NK-92 treated with Interleukin-12 subunit alpha and Interleukin-12 subunit beta, amount 100 ng/mL, for 24 hours (cell line): Measurements from ENCODE around the gene KCNE4.
"Not testable (repeated sequence)": the region's sequence is repeated elsewhere in the genome, so short reads cannot be mapped to it uniquely, and the experiment has no call there.

Experiments
- DNase-seq: peaks from one replicate; lab custom pipeline; 2025; lab: John Stamatoyannopoulos, UW

Gene KCNE4

DNA sequence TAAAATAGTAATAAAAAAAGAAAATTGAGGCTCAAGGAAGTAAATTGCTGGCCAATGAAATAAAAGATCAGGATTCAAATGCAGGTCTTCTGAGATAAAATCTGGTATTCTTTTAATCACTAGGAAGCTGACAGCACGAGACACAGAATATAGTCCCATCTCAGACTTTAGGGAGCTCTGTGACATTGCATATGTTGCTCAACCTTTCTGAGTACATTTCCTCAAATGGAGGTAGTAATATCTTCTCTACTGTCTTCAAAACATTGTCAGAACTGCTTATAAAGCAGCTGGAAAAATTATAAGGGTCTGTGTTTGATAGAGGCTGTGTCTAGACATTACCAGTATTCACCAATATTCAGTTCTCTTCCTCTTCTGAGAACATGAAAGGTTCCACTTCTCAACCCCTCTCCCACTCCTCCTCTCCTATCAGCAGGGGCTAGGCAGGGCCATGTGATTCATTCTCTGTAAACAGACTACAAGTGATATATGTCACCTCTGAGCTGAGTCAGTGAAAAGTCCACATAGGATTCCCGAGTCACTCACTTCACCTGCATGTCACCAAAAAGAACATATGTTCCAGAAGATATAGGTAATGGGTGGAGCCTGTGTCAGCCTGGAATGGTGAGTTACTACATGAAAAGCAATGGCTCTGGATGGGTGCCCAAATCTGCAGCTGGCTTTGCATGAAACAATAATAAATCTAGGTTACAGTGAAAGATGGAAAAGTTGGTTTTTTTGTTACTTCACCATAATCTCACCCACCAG is 7.1 kb downstream of the KCNE4 start:
- DNase-seq = no peak

DNA sequence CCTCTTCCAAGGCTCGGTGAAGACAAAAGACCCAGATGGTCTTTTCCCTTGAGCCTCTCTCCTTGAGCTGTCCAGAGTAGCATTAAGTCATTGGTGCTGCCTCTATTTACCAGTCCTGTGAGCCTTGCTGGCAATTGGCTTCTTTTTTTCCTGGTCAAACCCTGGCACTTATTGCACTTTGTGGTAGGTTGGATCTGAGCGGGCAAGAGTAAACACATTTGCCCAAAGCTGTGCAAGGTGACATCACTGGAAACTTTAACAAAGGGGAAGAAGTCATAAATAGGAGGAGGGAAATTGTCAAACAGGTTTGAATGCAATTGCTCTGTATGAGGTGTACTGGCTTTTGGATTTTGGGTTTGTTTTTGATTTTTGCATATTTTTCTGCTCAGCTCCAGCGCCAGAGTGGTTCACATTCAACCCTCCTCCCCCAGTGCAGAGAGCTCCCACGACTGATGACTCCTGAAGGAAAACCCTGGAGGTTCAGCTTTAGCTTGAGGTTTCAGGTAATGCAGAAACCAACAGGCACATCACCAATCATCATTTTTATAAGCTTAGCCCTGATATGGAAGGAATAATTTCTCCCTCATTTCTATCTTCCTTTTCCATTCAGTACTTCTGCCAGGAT is 8.3 kb downstream of the KCNE4 start:
- no peak for DNase-seq

DNA sequence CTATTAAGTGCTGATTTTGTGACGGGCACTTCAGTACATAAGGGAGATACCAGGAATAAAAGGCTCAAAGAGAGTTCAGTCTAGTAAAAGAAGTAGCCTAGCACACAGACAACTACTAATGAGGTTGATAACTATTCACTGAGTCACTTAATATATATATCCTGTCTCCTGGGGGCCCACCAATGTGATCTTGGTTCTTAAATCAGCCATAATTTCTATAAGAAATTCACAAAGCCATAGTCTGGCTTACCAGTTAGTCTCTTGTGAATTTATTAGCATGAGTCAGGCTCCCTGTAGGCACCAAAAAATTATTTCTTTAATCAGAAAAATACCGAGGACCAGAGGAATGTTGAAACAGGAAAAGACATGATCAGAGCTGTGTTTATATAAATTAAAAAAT is 10.4 kb downstream of the KCNE4 start:
- DNase-seq = no peak

DNA sequence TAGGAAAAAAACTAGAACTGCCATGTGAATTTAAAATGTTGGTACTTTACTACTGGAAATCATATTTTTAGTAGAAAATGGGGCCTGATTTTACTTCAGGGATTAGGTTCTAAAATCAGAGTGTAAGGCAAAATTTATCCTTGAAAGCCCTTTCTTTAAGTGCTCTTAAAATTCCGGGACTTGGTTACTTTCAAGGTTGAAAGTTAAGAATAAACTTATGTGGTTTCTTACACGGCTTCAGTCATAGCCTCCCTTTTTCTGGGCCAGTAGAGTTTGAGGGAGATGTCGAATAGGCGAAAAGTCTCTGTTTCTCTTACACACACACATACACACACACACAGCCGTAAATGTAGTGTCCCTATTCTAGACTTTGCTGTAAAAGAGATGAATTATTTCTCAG is 13.1 kb downstream of the KCNE4 start:
- DNase-seq = no peak

DNA sequence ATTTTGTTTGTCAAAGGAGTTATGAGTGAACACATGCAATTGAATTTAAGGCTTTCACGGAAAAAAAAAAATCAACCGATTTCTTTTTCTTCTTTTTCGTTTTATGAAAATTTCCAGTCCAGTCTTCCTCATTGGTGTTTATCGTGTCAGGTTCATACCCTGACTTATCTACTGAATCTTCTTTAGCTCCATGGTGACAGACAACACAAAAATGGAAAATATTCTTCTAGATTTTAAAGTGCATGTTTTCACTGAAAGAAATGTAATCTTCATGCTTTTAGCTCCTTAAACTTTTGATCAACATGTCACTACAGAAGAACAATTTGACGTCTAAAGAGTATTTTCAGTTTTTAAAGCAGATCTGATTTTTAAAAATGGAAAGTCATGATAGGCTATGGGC is 14.7 kb downstream of the KCNE4 start:
- DNase-seq = no peak

DNA sequence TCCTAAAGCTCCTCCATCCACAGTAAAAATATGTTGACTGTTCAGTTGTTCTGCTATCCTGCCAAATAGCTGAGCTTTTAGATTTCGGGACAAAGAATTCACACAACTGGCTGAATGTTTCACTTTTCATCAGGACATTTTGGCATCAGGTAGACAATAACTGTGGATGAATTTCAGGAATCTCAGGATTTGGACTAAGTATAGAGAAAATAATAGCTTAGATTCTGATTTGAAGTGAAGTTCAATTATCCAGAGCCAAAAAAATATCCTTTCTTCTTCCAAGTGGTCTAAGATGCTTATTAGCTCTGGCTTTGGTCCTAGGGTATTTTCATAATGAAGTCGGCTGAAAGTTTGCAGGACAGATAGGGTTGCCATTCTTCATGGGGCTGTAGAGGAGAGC is 16.1 kb downstream of the KCNE4 start:
- DNase-seq = no peak

DNA sequence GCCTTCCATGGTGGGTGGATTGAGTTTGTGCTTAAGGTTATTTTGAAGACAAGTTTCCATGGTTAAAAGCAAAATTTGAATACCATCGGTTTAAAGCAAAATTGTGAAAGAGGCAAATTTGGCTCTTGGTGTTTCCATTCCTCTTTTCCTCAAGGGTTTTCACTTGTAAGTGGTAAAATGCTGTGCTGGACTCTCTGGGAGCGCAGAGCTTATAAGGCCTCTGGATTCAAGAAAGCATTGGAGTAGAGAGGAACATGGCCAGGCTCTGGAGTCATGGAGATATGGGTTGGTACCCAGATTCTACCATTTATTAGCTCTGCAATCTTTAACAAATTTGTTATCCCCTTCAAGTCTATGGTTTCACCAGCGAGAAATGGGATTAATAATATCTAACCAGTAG is 17.5 kb downstream of the KCNE4 start:
- DNase-seq = no peak

DNA sequence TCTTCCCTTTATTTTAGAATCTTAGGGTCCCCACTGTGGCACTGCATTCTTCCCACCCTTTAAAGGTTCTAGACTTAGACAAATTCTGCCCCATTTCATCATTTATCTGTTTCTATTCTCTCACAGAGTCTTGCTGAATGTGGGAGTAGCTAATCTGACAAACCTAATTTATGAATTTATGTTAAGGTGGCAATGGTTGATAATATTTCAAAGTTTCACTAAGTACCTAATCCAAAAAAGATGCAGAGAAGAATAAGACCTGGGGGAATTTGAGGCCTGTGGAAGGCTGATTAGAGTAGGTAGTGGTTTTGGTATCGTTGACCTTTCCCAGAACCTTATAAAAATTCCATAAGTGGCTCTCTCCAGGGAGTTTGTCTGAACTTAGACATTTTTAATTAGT is 18.0 kb downstream of the KCNE4 start:
- no peak for DNase-seq

DNA sequence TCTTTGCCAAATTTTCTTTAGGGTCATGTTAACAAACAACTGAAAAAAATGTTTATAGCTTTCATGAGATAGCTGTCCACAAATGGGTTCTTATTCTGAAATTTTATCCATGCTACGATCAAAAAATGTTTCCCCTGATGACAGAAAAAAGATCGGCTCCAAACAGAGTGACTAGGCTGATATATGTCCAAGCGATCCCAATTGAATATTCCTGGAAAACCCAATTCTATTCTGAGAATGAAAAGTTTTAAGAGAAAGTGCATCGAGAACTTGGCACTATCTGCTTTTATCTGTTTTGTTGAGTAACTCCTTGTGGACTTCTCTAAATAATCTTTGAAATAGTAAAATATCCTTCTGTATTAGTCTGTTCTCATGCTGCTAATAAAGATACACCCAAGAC is 19.1 kb downstream of the KCNE4 start:
- DNase-seq = no peak

DNA sequence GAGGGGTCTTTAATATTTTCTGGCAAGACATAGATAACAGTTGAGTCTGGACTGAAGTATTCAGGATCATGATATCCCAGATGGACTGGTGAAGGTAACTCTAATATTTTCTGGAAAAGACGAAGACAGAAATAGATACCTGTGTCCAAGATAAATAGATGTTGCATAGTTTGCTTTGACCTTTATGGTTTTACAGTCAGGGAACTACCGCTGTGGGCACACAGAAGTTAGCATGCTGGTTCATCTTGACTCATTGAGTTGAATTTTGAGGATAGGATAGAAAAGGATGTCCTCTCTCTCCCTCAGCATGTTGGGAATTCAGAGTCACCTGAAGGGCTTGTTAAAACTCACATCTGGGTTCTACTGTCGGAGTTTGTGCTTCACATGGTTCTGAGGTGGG is 20.8 kb downstream of the KCNE4 start:
- no peak for DNase-seq

DNA sequence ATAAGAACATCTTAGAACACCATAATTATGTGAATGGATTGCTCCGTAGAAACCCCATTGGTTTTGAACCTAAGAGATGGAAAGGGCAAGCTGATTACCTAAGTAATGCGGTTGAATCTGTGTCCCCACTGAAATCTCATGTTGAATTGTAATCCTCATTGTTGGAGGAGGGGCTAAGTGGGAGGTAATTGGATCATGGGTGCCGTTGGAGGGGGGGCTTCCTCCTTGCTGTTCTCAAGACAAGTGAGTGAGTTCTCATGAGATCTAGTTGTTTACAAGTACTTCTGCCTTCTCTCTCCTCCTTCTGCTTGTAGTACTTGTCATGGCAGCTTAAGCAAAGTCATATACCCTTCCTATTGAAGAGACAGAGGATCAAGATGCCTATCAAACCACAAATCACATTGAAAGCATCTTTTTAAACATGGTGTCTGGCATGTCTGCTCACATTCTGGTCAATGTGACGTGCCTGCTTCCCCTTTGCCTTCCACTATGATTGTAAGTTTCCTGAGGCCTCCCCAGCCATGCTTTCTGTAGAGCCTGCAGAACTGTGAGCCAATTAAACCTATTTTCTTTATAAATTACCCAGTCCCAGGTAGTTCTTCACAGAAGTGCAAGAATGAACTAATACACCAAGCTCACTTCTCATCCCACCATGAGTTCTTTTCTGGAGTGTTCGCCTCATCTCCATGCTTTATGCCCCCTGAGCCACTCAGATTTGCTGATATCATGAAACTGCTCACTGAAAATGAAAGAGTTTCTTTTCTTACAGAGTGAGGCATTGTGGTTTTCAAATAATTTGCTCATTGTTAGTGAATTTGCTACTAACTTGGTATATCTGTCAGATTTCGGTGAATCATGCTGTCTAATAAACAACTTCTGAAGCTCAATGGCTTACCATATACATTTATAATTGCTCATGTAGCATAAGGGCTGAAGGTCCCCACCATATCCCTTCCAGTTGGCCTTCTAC is 23.6 kb downstream of the KCNE4 start:
- DNase-seq = no peak

DNA sequence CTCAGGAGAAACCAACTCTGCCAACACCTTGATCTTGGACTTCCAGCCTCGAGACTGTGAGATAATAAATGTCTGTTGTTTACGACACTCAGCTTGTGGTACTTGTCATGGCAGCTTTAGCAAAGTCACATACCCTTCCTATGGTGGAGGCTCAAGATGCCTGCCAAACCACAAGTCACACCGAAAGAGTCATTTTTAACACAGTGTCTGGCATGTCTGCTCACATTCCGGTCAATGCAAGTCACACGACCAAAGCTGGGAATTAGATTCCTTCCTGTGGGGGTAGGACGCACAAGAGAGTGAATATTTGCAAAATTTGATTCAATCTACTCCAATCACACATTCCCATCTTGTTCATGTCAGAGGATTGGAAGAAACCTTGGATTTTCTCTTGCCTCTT is 24.6 kb downstream of the KCNE4 start:
- DNase-seq = no peak

DNA sequence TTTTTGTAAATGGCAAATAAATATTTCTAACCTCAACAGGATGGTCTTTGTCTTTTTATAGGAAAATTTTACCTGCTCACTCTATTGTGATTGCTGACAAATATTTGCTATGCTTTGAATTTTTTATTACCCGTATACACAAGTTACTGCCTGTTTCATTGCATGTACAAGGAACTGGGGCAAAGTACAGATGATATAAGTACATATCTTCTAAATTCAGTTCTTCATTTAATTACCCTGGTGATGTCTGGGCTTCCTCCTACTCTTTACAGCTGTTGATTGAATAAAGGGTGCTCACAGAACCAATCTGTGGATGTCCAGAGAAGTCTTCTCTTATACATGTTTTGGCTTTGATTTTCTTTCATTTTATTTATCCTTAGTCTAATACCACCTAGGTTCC is 26.5 kb downstream of the KCNE4 start:
- no peak for DNase-seq

DNA sequence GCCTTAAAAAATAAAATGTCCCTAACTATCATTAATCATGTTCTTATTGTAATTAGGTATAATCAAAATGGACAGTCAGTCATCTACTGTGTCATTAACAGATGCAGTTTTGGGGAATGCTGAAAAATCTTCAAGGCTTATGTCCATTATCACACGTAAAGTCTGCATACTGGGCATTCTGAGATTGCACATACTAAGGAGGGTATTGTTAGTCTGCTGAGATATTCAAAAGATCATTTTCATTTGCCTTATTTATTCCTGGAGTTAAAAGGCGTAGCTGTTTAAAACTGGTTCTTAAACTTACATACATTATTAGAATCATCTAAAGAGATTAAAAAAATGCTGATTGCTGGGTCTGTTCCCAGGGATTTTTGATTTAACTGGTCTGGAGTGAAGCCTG is 27.4 kb downstream of the KCNE4 start:
- DNase-seq = no peak

DNA sequence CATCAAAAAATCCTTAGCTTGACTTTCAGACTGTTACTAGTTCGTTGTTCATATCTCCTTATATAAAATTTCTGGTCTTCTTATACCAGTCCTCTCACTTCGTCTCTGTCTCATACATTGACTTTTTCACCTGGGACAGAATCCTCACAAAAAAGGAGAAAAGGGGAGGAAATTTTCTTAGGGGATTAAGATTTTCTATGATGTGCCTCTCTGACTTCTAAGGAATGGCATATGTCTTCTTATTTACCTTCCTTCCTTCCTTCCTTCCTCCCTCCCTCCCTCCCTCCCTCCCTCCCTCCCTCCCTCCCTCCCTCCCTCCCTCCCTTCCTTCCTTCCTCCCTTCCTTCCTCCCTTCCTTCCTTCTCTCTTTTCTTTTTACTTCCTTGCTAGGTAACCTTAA is 27.9 kb downstream of the KCNE4 start:
- DNase-seq = no peak

DNA sequence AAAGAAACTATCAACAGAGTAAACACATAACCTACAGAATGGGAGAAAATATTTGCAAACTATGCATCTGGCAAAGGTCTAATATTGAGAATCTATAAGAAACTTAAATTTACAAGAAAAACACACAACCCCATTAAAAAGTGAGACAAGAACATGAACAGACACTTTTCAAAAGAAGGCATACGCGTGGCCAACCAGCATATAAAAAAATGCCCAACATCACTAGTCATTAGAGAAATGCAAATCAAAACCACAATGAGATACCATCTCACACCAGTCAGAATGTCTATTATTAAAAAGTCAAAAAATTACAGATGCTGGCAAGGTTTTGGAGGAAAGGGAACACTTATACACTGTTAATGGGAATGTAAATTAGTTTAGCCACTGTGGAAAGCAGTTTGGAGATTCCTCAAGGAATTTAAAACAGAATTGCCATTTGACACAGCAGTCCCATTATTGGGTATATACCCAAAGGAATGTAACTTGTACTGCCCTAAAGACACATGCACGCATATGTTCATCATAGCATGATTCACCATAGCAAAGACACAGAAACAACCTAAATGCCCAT is 28.9 kb downstream of the KCNE4 start:
- not testable (repeated sequence) for DNase-seq

DNA sequence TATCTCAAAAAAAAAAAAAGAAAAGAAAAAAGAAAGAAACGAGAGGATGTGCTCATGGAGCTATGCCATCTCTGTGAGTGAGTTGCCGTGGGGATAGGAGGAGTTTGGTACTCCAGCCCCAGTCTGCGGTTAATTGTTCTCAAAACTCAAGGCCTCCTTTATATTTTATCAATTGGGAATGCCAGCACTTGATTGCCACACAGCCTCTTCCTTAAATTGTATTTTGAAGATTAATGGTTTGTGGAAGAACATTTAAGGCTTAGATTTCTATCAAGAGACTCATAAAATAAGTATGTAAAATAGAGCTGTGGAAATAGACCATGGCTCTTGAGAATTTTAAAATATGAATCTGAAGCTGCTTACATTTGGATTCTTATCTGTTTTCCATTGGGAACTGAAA is 29.8 kb downstream of the KCNE4 start:
- DNase-seq = no peak

DNA sequence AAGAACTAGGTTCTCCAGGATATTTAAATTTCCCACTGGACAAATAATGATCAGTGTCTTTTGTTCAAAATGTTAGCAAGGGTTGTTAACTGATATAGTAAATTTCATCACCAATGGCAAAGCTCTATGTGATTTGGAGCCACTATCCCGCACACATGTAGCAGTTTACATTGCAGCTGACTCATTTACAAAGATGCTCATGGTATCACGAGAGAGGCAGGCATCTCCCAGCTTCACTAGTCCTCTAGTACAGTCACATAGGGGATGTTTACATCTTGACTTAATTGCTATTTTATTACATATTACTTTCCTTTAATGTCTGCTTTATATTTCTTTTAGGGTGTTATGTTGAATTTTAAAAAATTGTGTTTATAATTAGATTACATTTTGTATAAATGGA is 30.7 kb downstream of the KCNE4 start:
- DNase-seq = no peak

DNA sequence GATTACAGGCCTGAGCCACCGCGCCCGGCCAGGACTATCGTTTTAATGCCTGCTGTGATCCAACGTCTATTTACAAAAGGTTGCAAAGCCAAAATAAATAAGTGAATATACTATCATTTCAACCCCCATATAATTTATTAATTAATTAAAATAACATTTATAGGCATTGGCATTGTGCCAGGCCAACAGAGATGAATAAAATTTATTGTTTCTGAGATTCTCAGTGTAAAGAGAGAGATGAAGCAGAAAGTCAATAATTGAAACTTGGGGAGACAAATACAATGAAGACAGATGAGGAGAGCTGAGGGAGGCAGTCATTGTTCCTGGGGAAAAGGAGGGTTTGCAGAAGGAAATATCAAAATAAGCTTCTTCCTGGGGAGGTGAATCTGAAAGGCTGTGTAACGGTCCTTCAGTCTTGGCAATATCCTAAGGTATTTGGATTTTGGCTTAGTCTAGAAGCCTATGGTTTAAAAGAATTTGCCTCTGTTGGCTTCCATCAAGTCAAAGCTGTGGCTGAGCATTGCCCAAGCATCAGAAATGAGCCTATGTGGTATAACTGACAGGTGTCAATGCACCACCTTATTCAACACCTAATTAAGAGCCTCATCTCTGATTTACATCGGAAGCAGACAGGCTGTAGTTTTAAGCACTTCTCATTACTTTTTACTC is 31.5 kb downstream of the KCNE4 start:
- no peak for DNase-seq

DNA sequence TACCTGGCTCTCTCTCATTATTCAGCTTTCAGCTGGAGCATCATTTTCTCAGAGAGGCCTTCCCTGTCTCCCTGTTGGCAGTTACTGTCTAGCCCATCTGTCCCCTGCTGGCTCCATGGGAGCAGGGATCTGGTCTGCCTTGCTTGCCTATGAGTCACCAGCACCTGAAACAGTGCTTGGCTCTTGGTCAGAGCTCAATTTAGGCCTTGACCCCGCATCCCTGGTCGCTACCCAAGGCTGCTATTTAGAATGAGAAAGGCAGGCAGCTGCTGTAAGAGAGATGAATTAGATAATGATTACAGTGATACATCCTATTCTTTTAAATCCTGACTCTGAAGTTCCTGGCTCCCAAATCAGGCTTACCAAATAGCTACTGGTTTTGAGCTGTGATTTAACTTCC is 32.9 kb downstream of the KCNE4 start:
- DNase-seq = no peak

DNA sequence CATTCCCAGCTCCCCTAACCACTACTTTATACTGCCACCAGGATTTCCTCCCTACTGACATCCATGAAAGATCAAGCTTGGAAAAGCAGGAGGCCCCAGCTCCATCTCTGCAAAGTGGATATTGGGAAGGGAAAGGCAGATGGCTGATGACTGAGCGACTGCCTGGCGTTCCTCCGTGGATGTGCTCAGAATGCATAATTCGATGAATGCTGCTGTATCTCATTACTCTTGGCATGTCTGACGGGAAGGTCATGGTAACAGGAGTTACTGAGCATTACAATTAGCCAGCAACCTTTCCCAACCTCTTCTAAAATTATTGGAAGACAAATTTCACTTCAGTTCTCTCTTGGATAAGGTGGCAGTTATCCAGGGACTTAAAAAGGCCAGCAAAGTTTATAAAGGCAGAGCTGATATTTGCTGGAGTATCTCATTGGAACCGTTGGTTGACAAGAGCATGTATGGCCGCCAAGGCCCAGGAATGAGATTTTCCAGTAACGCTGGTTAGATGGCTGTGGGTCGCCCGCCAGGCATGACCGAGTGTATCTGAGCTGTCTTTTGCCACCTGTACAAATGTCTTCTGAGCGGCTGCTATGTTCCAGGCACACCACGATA is 34.5 kb downstream of the KCNE4 start:
- no peak for DNase-seq

DNA sequence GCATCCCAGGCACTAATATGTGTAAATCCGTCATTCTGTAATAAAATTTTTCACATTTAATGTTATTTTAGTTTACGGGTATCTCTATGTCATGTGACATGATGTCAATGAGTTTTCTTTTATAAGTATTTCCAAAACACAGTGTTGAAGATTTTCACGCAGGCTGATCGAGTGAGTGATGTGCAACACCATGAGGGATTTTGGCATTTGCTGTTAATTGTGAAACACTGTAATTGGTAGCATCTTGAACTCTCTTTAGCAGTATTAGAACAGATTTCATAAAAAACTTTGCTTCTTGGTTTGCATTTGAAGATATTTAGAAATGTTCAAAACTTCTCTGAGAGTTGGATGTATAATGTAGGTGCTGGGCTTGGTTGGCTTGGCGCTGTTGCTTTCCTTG is 35.5 kb downstream of the KCNE4 start:
- no peak for DNase-seq
